ENCODE data around the gene PRKD1. TPM values are rescaled to one million over a fixed set of nuclear protein-coding genes. Genes with fewer than 3 reads are reported as not detected.

PRKD1 gene
- total and polyA plus RNA-seq, 10 of the 15 experiments (the other 5 are each of a cell fraction or from before 2014, with no cell fraction given) = 0.02 to 0.56 TPM; not detected in 8

DNA sequence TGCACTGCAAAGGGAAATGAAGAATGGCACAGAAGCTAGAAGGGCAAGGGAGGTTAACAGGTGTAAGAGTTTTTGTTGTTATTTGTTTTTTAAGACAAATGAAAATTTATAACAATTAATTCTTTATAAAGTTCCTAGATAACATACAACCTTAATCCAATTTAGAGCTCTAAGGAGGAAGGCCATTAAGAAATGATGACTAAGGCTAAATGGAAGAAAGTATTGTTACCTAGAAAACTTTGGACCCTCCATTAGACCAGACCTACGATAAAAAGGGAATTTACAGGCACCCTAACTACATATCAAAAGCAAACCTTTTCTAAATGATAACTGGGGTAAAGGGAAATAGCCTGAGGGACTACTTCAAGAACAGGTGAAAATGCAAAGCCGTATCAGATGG, 130.8 kb downstream of the PRKD1 start:
- ATAC-seq = no peak
- in situ Hi-C loops (cut with MboI) = no loop called here
- FAIRE-seq = no peak
- POLR2A ChIA-PET = no interaction called here
- SMC1A ChIA-PET (ENCODE audit: uncharacterized antibody, unreplicated experiment) = no interaction called here
- H3K36me3 ChIP-seq (ENCODE audit: control insufficient read depth in 2 of 2, insufficient read depth in 2 of 2, low read length in 1 of 2) = no peaks in the 10 kb centered on the region
- RAD21 ChIA-PET (ENCODE audit: unreplicated experiment) = no interaction called here
- no peak overlapping the region for H2AFZ ChIP-seq (ENCODE audit: control insufficient read depth, low read depth, low read length)
- CTCF ChIA-PET = no interaction called here
- no peak overlapping the region for H3K4me2 ChIP-seq (ENCODE audit: control insufficient read depth, insufficient read depth)
- no peaks in the 10 kb centered on the region for H3K9me3 ChIP-seq (replicated peaks; ENCODE audit: control insufficient read depth, insufficient read depth, low read length)
- H3K9ac ChIP-seq (ENCODE audit: control insufficient read depth, insufficient read depth, low read length) = no peak overlapping the region
- no peak overlapping the region for H3K27ac ChIP-seq (ENCODE audit: control insufficient read depth, insufficient read depth)
- H3K79me2 ChIP-seq (ENCODE audit: control insufficient read depth, insufficient read depth, low read length) = no peaks in the 10 kb centered on the region
- intact Hi-C loops (cut with micrococcal nuclease; ENCODE audit: unreplicated experiment) = no loop called here
- WGBS (ENCODE audit: insufficient coverage, insufficient replicate concordance, low lambda C conversion rate, missing lambda C conversion rate) = 10% methylated on average over 2 of the region's 2 CpGs
- no peak overlapping the region for H3K4me3 ChIP-seq
- TF ChIP-seq RAD51 (IDR thresholded peaks at IDR 0.05) (no peak), KDM1A (IDR thresholded peaks at IDR 0.05; ENCODE audit: borderline replicate concordance) (no peak), NFYA (IDR thresholded peaks at IDR 0.05; ENCODE audit: borderline replicate concordance, low read depth, low read length) (no peak)
- TF ChIP-seq, protein P1, sequence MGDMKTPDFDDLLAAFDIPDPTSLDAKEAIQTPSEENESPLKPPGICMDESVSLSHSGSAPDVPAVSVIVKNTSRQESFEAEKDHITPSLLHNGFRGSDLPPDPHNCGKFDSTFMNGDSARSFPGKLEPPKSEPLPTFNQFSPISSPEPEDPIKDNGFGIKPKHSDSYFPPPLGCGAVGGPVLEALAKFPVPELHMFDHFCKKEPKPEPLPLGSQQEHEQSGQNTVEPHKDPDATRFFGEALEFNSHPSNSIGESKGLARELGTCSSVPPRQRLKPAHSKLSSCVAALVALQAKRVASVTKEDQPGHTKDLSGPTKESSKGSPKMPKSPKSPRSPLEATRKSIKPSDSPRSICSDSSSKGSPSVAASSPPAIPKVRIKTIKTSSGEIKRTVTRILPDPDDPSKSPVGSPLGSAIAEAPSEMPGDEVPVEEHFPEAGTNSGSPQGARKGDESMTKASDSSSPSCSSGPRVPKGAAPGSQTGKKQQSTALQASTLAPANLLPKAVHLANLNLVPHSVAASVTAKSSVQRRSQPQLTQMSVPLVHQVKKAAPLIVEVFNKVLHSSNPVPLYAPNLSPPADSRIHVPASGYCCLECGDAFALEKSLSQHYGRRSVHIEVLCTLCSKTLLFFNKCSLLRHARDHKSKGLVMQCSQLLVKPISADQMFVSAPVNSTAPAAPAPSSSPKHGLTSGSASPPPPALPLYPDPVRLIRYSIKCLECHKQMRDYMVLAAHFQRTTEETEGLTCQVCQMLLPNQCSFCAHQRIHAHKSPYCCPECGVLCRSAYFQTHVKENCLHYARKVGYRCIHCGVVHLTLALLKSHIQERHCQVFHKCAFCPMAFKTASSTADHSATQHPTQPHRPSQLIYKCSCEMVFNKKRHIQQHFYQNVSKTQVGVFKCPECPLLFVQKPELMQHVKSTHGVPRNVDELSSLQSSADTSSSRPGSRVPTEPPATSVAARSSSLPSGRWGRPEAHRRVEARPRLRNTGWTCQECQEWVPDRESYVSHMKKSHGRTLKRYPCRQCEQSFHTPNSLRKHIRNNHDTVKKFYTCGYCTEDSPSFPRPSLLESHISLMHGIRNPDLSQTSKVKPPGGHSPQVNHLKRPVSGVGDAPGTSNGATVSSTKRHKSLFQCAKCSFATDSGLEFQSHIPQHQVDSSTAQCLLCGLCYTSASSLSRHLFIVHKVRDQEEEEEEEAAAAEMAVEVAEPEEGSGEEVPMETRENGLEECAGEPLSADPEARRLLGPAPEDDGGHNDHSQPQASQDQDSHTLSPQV (IDR thresholded peaks at IDR 0.05) = no peak
- no peak for DNase-seq (ENCODE audit: low read depth, low spot score)
- no peaks in the 10 kb centered on the region for H3K4me1 ChIP-seq (ENCODE audit: control insufficient read depth, insufficient read depth, low read length)
- no peaks in the 10 kb centered on the region for H3K27me3 ChIP-seq (replicated peaks in 1 of 2; ENCODE audit: control insufficient read depth in 2 of 2, insufficient read depth in 2 of 2, low read length in 1 of 2)
- BruUV-seq (replicated peaks) = no TSS peak
- no peaks in the 10 kb centered on the region for H4K20me1 ChIP-seq (ENCODE audit: control insufficient read depth, insufficient read depth)

DNA sequence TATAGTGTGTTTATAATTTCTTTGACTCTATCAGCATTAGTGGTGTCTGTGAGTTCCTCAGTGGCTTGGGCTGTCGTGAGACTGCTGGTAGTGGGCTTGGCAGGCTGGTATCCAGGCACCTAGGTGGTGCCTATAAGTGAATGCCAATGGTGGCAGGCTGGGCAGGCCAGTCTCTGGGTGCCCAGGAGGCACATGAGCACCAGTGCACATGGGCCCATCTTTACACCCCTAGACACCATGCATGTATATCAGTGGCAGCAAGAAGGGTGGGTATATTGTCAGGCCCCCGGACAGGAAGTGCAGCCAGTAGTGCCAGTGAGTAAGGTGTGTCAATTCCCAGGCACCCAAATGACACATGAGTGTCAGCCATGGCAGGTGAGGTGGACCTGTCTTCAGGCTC, 138.2 kb downstream of the PRKD1 start:
- Histone ChIP-seq H3K36me3 (ENCODE audit: control insufficient read depth in 2 of 2, insufficient read depth in 2 of 2, low read length in 1 of 2) (no peaks in the 10 kb centered on the region), H3K9me3 (replicated peaks; ENCODE audit: control insufficient read depth, insufficient read depth, low read length) (no peaks in the 10 kb centered on the region), H3K4me1 (ENCODE audit: control insufficient read depth, insufficient read depth, low read length) (no peaks in the 10 kb centered on the region), H3K79me2 (ENCODE audit: control insufficient read depth, insufficient read depth, low read length) (no peaks in the 10 kb centered on the region), H3K27ac (ENCODE audit: control insufficient read depth, insufficient read depth) (no peak overlapping the region), H3K9ac (ENCODE audit: control insufficient read depth, insufficient read depth, low read length) (no peak overlapping the region), H4K20me1 (ENCODE audit: control insufficient read depth, insufficient read depth) (no peaks in the 10 kb centered on the region), H3K4me3 (no peak overlapping the region), H3K4me2 (ENCODE audit: control insufficient read depth, insufficient read depth) (no peak overlapping the region), H3K27me3 (replicated peaks in 1 of 2; ENCODE audit: control insufficient read depth in 2 of 2, insufficient read depth in 2 of 2, low read length in 1 of 2) (no peaks in the 10 kb centered on the region), H2AFZ (ENCODE audit: control insufficient read depth, low read depth, low read length) (no peak overlapping the region)
- ATAC-seq (no peak), FAIRE-seq (no peak), DNase-seq (ENCODE audit: low read depth, low spot score) (no peak)
- no TSS peak for BruUV-seq (replicated peaks)
- 8% methylated on average over 2 of the region's 2 CpGs for WGBS (ENCODE audit: insufficient coverage, insufficient replicate concordance, low lambda C conversion rate, missing lambda C conversion rate)
- ChIA-PET SMC1A (ENCODE audit: uncharacterized antibody, unreplicated experiment) (no interaction called here), RAD21 (ENCODE audit: unreplicated experiment) (no interaction called here), CTCF (no interaction called here), POLR2A (no interaction called here)
- in situ Hi-C loops (cut with MboI) = no loop called here
- intact Hi-C loops (cut with micrococcal nuclease; ENCODE audit: unreplicated experiment) = no loop called here
- no peak for TF ChIP-seq STAT1 (conservative IDR thresholded peaks at IDR 0.05)
- TF ChIP-seq, protein P2, sequence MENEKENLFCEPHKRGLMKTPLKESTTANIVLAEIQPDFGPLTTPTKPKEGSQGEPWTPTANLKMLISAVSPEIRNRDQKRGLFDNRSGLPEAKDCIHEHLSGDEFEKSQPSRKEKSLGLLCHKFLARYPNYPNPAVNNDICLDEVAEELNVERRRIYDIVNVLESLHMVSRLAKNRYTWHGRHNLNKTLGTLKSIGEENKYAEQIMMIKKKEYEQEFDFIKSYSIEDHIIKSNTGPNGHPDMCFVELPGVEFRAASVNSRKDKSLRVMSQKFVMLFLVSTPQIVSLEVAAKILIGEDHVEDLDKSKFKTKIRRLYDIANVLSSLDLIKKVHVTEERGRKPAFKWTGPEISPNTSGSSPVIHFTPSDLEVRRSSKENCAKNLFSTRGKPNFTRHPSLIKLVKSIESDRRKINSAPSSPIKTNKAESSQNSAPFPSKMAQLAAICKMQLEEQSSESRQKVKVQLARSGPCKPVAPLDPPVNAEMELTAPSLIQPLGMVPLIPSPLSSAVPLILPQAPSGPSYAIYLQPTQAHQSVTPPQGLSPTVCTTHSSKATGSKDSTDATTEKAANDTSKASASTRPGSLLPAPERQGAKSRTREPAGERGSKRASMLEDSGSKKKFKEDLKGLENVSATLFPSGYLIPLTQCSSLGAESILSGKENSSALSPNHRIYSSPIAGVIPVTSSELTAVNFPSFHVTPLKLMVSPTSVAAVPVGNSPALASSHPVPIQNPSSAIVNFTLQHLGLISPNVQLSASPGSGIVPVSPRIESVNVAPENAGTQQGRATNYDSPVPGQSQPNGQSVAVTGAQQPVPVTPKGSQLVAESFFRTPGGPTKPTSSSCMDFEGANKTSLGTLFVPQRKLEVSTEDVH (IDR thresholded peaks at IDR 0.05; ENCODE audit: low read depth, partially characterized antibody) = no peak
- TF ChIP-seq NFYA (IDR thresholded peaks at IDR 0.05; ENCODE audit: borderline replicate concordance, low read depth, low read length) = no peak
- TF ChIP-seq, protein P3, sequence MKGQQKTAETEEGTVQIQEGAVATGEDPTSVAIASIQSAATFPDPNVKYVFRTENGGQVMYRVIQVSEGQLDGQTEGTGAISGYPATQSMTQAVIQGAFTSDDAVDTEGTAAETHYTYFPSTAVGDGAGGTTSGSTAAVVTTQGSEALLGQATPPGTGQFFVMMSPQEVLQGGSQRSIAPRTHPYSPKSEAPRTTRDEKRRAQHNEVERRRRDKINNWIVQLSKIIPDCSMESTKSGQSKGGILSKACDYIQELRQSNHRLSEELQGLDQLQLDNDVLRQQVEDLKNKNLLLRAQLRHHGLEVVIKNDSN (IDR thresholded peaks at IDR 0.05; ENCODE audit: borderline replicate concordance, extremely low read length, insufficient read depth, low read depth, low read length) = no peak
- TF ChIP-seq CHD4 (IDR thresholded peaks at IDR 0.05) = no peak
- TF ChIP-seq BMI1 (IDR thresholded peaks at IDR 0.05; ENCODE audit: borderline replicate concordance) = no peak
